Left renal pelvis (tissue), 4 donors: Measurements from ENCODE around the gene CFHR4. TPM values are rescaled to one million over a fixed set of nuclear protein-coding genes. Genes with fewer than 3 reads are reported as not detected.
"Not testable (repeated sequence)": the region's sequence is repeated elsewhere in the genome, so short reads cannot be mapped to it uniquely, and the experiment has no call there.

ENCODE experiments used
- DNase-seq, 4 donors: peaks; one replicate each; pipeline ENCODE4 v3.0.0-alpha.2; 2013; ENCODE audit warnings: low read depth in 4 of 4, low spot score in 3 of 4
- polyA plus RNA-seq, 4 donors: library from polyadenylated mRNA; unstranded; fragments of 120-200 nt; gene quantifications; one replicate each; pipeline ENCODE4 v1.2.1, GENCODE V29; 2013; ENCODE audit not compliant: insufficient read length in 4 of 4

CFHR4 gene
- polyA plus RNA-seq, result under 1 TPM in 1 of 4 donors, not detected in 3; 0.07 TPM

GRCh38 chr1:196887515-196888239 lies at the start of gene CFHR4:
TSS of gene CFHR4 (plus strand) at chr1:196888052. CDS start at chr1:196888151, 99 bp downstream.
- no peak for DNase-seq

- not testable (repeated sequence) for DNase-seq
These were observed 38.0 kb upstream of the CFHR4 start for GRCh38 chr1:196849613-196850492.

- DNase-seq, result no peak
These were observed 31.8 kb upstream of the CFHR4 start for GRCh38 chr1:196856053-196856452.

- no peak for DNase-seq
These were observed 30.7 kb upstream of the CFHR4 start for GRCh38 chr1:196857188-196857587.

- DNase-seq, result no peak
These were observed 29.0 kb upstream of the CFHR4 start for GRCh38 chr1:196858811-196859210.

GRCh38 chr1:196860323-196860884 lies 27.4 kb upstream of the CFHR4 start:
- no peak for DNase-seq

- no peak for DNase-seq
These were observed 26.4 kb upstream of the CFHR4 start for GRCh38 chr1:196861429-196861828.

GRCh38 chr1:196866974-196867373 lies 20.9 kb upstream of the CFHR4 start:
- DNase-seq, result no peak

GRCh38 chr1:196873385-196873784 lies 14.5 kb upstream of the CFHR4 start:
- DNase-seq, result no peak

- DNase-seq, result no peak
These were observed 11.9 kb upstream of the CFHR4 start for GRCh38 chr1:196875935-196876334.

GRCh38 chr1:196877964-196878363 lies 9.9 kb upstream of the CFHR4 start:
- no peak for DNase-seq

- DNase-seq, result not testable (repeated sequence)
These were observed 1.3 kb upstream of the CFHR4 start for GRCh38 chr1:196886560-196886959.

GRCh38 chr1:196890668-196891067 lies 2.8 kb downstream of the CFHR4 start:
- no peak for DNase-seq

GRCh38 chr1:196891251-196891650 lies 3.4 kb downstream of the CFHR4 start:
- no peak for DNase-seq

- DNase-seq, result no peak
These were observed 8.5 kb downstream of the CFHR4 start for GRCh38 chr1:196896355-196896754.

- no peak for DNase-seq
These were observed 9.4 kb downstream of the CFHR4 start for GRCh38 chr1:196897158-196897828.

GRCh38 chr1:196902344-196902743 lies 14.5 kb downstream of the CFHR4 start:
- DNase-seq, result no peak

GRCh38 chr1:196910215-196910614 lies 22.4 kb downstream of the CFHR4 start:
- no peak for DNase-seq

- not testable (repeated sequence) for DNase-seq
These were observed 24.4 kb downstream of the CFHR4 start for GRCh38 chr1:196912283-196912682.

GRCh38 chr1:196926839-196927238 lies 39.0 kb downstream of the CFHR4 start:
- DNase-seq, result not testable (repeated sequence)

GRCh38 chr1:196932853-196933252 lies 45.0 kb downstream of the CFHR4 start:
- not testable (repeated sequence) for DNase-seq
